HCT116 (cell line): ENCODE measurements around the gene ADGRB3. TPM values are rescaled to one million over a fixed set of nuclear protein-coding genes. Genes with fewer than 3 reads are reported as not detected.

Experiments used
- ATAC-seq: fragments of 200-7000 bp; cut with Tn5 transposase; 2 replicates; pipeline ENCODE4 v1.9.1; 2020; ENCODE audit warnings: mild to moderate bottlenecking, moderate library complexity
- BruUV-seq: library from RNA; stranded (reverse); fragments of 400-500 nt; replicated peaks from 2 replicates; lab custom pipeline; 2021; lab: Mats Ljungman, UMichigan
- CTCF ChIA-PET: fragments of 300-600 bp; sonication (Branson Sonifier 250); formaldehyde crosslinking; loops from one replicate; lab custom pipeline; 2021; ENCODE audit warnings: antibody characterized with exemption; lab: Charles Lee
- POLR2A ChIA-PET: fragments of 300-600, 350-600 bp; sonication (Branson Sonifier 250); formaldehyde crosslinking; loops from one replicate; lab custom pipeline; 2021; ENCODE audit warnings: antibody characterized with exemption; lab: Charles Lee
- RAD21 ChIA-PET, 2 experiments: fragments of 300-600 bp; sonication (Branson Sonifier 250); formaldehyde crosslinking; loops; one replicate each; lab custom pipeline; 2023; ENCODE audit warnings: low total read pairs in 2 of 2; ENCODE audit not compliant: uncharacterized antibody in 2 of 2, unreplicated experiment in 2 of 2, low non-redundant PET in 1 of 2; lab: Charles Lee
- DNase-seq: peaks from one replicate; pipeline ENCODE4 v3.0.0-alpha.2; 2010; ENCODE audit warnings: low read depth, low spot score
- H2AFZ ChIP-seq: fragments of 200-600 bp; shearing (Covaris generic), sonication (generic); 2 replicates; pipeline ENCODE4 v1.6.1; 2017; ENCODE audit warnings: low read depth, mixed run types, mixed read lengths, antibody characterized with exemption, low read length; ENCODE audit not compliant: poor library complexity, severe bottlenecking
- H3K27ac ChIP-seq: 2 replicates; pipeline ENCODE4 v1.5.1; 2012; ENCODE audit warnings: low read depth, low read length
- H3K27me3 ChIP-seq: fragments of 200-600 bp; sonication (generic); 2 replicates; pipeline ENCODE4 v1.6.1; 2016; ENCODE audit warnings: mixed run types, low read length, mixed read lengths; ENCODE audit not compliant: insufficient read depth
- H3K36me3 ChIP-seq, 2 experiments: fragments of 200-500 bp in 1 of 2; fragments of 200-600 bp in 1 of 2; sonication (Bioruptor generic) in 1 of 2; sonication (generic) in 1 of 2; 2 replicates each; pipeline versions ENCODE4 v1.5.1 to v1.6.1; 2014 to 2016; ENCODE audit warnings: low read length in 2 of 2, inconsistent platforms in 1 of 2, mixed read lengths in 1 of 2, mixed run types in 1 of 2; ENCODE audit not compliant: insufficient read depth in 2 of 2, control insufficient read depth in 1 of 2
- H3K4me1 ChIP-seq, 2 experiments: fragments of 200-600 bp in 1 of 2; sonication (generic) in 1 of 2; 2 replicates each; pipeline versions ENCODE4 v1.5.1 to v1.6.1; 2012 to 2017; ENCODE audit warnings: low read length in 2 of 2, inconsistent platforms in 1 of 2, mild to moderate bottlenecking in 1 of 2, mixed read lengths in 1 of 2, mixed run types in 1 of 2, moderate library complexity in 1 of 2; ENCODE audit not compliant: insufficient read depth in 2 of 2, control insufficient read depth in 1 of 2
- H3K4me2 ChIP-seq: fragments of 200-600 bp; sonication (generic); 2 replicates; pipeline ENCODE4 v1.6.1; 2017; ENCODE audit warnings: mixed run types, low read length, mixed read lengths
- H3K4me3 ChIP-seq, 2 experiments: fragments of 200-600 bp in 1 of 2; sonication (generic) in 1 of 2; replicated peaks in 1 of 2; 2 replicates each; pipeline ENCODE4 v1.5.1; 2011 to 2016; ENCODE audit warnings: low read length in 2 of 2, control low read depth in 1 of 2, low read depth in 1 of 2, mild to moderate bottlenecking in 1 of 2, mixed read lengths in 1 of 2, mixed run types in 1 of 2
- H3K79me2 ChIP-seq: fragments of 200-600 bp; sonication (generic); 2 replicates; pipeline ENCODE4 v1.6.1; 2017; ENCODE audit warnings: mild to moderate bottlenecking, mixed run types, low read length, moderate library complexity, mixed read lengths; ENCODE audit not compliant: insufficient read depth
- H3K9ac ChIP-seq: fragments of 200-600 bp; sonication (generic); 2 replicates; pipeline ENCODE4 v1.6.1; 2016; ENCODE audit warnings: low read length, mixed read lengths
- H3K9me2 ChIP-seq: fragments of 200-600 bp; sonication (generic), shearing (Covaris generic); 2 replicates; pipeline ENCODE4 v1.6.1; 2017; ENCODE audit warnings: mixed run types, mild to moderate bottlenecking, moderate library complexity; ENCODE audit not compliant: insufficient read depth
- H3K9me3 ChIP-seq, 2 experiments: fragments of 200-500 bp in 1 of 2; fragments of 200-600 bp in 1 of 2; sonication (Bioruptor generic) in 1 of 2; sonication (generic) in 1 of 2; 2 replicates each; pipeline ENCODE4 v1.6.1; 2014 to 2017; ENCODE audit warnings: low read length in 2 of 2, mixed read lengths in 2 of 2, inconsistent platforms in 1 of 2, low read depth in 1 of 2, mild to moderate bottlenecking in 1 of 2, mixed run types in 1 of 2, moderate library complexity in 1 of 2; ENCODE audit not compliant: control insufficient read depth in 1 of 2, insufficient read depth in 1 of 2
- H4K20me1 ChIP-seq: fragments of 200-600 bp; sonication (generic), shearing (Covaris generic); 2 replicates; pipeline ENCODE4 v1.6.1; 2017; ENCODE audit warnings: mixed run types, mild to moderate bottlenecking, moderate library complexity; ENCODE audit not compliant: insufficient read depth
- CEBPB ChIP-seq: IDR thresholded peaks from 2 replicates; pipeline ENCODE4 v1.6.1; 2012; ENCODE audit warnings: low read depth
- EGR1 ChIP-seq: IDR thresholded peaks from 2 replicates; pipeline ENCODE4 v1.6.1; 2012; ENCODE audit warnings: low read depth
- EZH2 ChIP-seq: fragments of 200-600 bp; sonication (generic); IDR thresholded peaks from 2 replicates; pipeline ENCODE4 v1.6.1; 2017; ENCODE audit warnings: antibody characterized with exemption, mixed run types
- EZH2phosphoT487 ChIP-seq: fragments of 200-600 bp; IDR thresholded peaks from 2 replicates; pipeline ENCODE4 v1.6.1; 2018; ENCODE audit warnings: antibody characterized with exemption, borderline replicate concordance
- FOSL1 ChIP-seq: IDR thresholded peaks from 2 replicates; pipeline ENCODE4 v1.6.1; 2012; ENCODE audit warnings: low read depth
- POLR2A ChIP-seq: IDR thresholded peaks from 2 replicates; pipeline ENCODE4 v1.7.0; 2011; ENCODE audit warnings: borderline replicate concordance; ENCODE audit not compliant: insufficient read depth, insufficient read length; ENCODE audit errors: extremely low read depth
- POLR2AphosphoS5 ChIP-seq: IDR thresholded peaks from 2 replicates; pipeline ENCODE4 v1.6.1; 2011; ENCODE audit warnings: mild to moderate bottlenecking, low read depth, low read length, moderate library complexity
- RAD21 ChIP-seq: IDR thresholded peaks from 2 replicates; pipeline ENCODE4 v1.6.1; 2012; ENCODE audit warnings: low read depth, mild to moderate bottlenecking
- SP1 ChIP-seq: IDR thresholded peaks from 2 replicates; pipeline ENCODE4 v1.6.1; 2012; ENCODE audit warnings: low read depth
- YY1 ChIP-seq: IDR thresholded peaks from 2 replicates; pipeline ENCODE4 v1.6.1; 2011; ENCODE audit warnings: low read length, low read depth, moderate library complexity, mild to moderate bottlenecking; ENCODE audit not compliant: insufficient replicate concordance; ENCODE audit errors: extremely low read depth
- ZFX ChIP-seq: fragments of 450-650 bp; IDR thresholded peaks from 2 replicates; pipeline ENCODE4 v1.6.1; 2017
- ZNF274 ChIP-seq: fragments of 200-500 bp; sonication (Bioruptor generic); IDR thresholded peaks from 2 replicates; pipeline ENCODE4 v1.6.1; 2014; ENCODE audit warnings: mild to moderate bottlenecking, low read depth, low read length, inconsistent platforms
- intact Hi-C: fragments of 100-400 bp; cut with micrococcal nuclease; formaldehyde crosslinking; loops from 2 replicates; pipeline ENCODE4 v1.10.0; 2022
- total RNA-seq: library from RNA; stranded (reverse); gene quantifications from one replicate; pipeline ENCODE4 v1.2.1, GENCODE V29; 2021; ENCODE audit not compliant: unreplicated experiment
- TF ChIP-seq, protein P1 (sequence below), 3 experiments: fragments of 200-600 bp in 1 of 3; sonication (generic) in 1 of 3; IDR thresholded peaks in 2 of 3; conservative IDR thresholded peaks in 1 of 3; 2 replicates each; pipeline ENCODE4 v1.5.1; 2012 to 2017; ENCODE audit warnings: low read depth in 2 of 3, low read length in 2 of 3, antibody characterized with exemption in 1 of 3, borderline replicate concordance in 1 of 3, control low read depth in 1 of 3, mild to moderate bottlenecking in 1 of 3, mixed read lengths in 1 of 3, mixed run types in 1 of 3, moderate library complexity in 1 of 3; ENCODE audit not compliant: insufficient read depth in 1 of 3
- TF ChIP-seq, protein P2 (sequence below): IDR thresholded peaks from 2 replicates; pipeline ENCODE4 v1.6.1; 2011; ENCODE audit warnings: mild to moderate bottlenecking, low read length, moderate library complexity; ENCODE audit not compliant: insufficient replicate concordance; ENCODE audit errors: extremely low read depth
- TF ChIP-seq, protein P3 (sequence below): IDR thresholded peaks from 2 replicates; pipeline ENCODE4 v1.6.1; 2012; ENCODE audit warnings: low read depth
- TF ChIP-seq, protein P4 (sequence below): IDR thresholded peaks from 2 replicates; pipeline ENCODE4 v1.6.1; 2012

ADGRB3 gene
- total RNA-seq, 1 experiment from 2014 or later: not detected

DNA sequence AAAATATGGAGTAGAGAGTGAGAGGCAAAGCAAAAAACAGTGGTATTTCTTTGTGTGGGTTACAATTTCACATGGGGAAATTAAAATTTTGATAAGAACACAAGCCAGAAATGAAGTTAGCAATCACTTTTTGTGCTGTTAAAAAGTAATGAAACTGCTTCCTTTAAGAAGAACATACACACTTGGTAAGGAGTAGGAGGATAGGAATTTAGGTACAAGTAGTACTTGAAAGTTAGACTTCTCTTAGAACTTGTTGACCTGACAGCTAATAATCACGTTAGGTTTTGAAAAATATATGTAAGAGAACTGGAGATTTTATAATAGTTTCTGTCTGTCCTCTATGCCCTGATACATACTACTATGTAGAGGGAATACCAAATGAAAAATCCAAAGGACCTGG, 260.8 kb downstream of the ADGRB3 start:
- Histone ChIP-seq H3K36me3 (no peaks in the 10 kb centered on the region), H3K79me2 (no peaks in the 10 kb centered on the region), H3K27me3 (no peaks in the 10 kb centered on the region), H3K27ac (no peak overlapping the region), H3K4me3 (no peak overlapping the region), H3K9ac (no peak overlapping the region), H3K9me3 (peaks cover 6% of the 10 kb centered on the region in 2 experiments; a peak in 2 of 4 replicates), H2AFZ (no peak overlapping the region), H3K4me2 (no peak overlapping the region), H3K4me1 (no peaks in the 10 kb centered on the region), H4K20me1 (no peaks in the 10 kb centered on the region), H3K9me2 (no peaks in the 10 kb centered on the region)
- intact Hi-C loops: no loop called here
- BruUV-seq: no TSS peak
- RAD21 ChIA-PET: no interaction called here
- no peak for DNase-seq
- CTCF ChIA-PET: no interaction called here
- ATAC-seq: no peak
- TF ChIP-seq ZFX (no peak), EZH2 (no peak), ZNF274 (no peak), SP1 (no peak), EGR1 (no peak), FOSL1 (no peak), CEBPB (no peak), EZH2phosphoT487 (no peak), POLR2A (no peak), RAD21 (no peak), POLR2AphosphoS5 (no peak), YY1 (no peak)
- TF ChIP-seq, protein P1, sequence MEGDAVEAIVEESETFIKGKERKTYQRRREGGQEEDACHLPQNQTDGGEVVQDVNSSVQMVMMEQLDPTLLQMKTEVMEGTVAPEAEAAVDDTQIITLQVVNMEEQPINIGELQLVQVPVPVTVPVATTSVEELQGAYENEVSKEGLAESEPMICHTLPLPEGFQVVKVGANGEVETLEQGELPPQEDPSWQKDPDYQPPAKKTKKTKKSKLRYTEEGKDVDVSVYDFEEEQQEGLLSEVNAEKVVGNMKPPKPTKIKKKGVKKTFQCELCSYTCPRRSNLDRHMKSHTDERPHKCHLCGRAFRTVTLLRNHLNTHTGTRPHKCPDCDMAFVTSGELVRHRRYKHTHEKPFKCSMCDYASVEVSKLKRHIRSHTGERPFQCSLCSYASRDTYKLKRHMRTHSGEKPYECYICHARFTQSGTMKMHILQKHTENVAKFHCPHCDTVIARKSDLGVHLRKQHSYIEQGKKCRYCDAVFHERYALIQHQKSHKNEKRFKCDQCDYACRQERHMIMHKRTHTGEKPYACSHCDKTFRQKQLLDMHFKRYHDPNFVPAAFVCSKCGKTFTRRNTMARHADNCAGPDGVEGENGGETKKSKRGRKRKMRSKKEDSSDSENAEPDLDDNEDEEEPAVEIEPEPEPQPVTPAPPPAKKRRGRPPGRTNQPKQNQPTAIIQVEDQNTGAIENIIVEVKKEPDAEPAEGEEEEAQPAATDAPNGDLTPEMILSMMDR (IDR thresholded peaks at IDR 0.05 in 2 of 3, conservative IDR thresholded peaks at IDR 0.05 in 1 of 3; ENCODE audit: borderline replicate concordance in 1 of 3, insufficient read depth in 1 of 3, low read depth in 2 of 3, low read length in 2 of 3): no peak
- TF ChIP-seq, protein P2, sequence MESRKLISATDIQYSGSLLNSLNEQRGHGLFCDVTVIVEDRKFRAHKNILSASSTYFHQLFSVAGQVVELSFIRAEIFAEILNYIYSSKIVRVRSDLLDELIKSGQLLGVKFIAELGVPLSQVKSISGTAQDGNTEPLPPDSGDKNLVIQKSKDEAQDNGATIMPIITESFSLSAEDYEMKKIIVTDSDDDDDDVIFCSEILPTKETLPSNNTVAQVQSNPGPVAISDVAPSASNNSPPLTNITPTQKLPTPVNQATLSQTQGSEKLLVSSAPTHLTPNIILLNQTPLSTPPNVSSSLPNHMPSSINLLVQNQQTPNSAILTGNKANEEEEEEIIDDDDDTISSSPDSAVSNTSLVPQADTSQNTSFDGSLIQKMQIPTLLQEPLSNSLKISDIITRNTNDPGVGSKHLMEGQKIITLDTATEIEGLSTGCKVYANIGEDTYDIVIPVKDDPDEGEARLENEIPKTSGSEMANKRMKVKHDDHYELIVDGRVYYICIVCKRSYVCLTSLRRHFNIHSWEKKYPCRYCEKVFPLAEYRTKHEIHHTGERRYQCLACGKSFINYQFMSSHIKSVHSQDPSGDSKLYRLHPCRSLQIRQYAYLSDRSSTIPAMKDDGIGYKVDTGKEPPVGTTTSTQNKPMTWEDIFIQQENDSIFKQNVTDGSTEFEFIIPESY: no peak
- TF ChIP-seq, protein P3, sequence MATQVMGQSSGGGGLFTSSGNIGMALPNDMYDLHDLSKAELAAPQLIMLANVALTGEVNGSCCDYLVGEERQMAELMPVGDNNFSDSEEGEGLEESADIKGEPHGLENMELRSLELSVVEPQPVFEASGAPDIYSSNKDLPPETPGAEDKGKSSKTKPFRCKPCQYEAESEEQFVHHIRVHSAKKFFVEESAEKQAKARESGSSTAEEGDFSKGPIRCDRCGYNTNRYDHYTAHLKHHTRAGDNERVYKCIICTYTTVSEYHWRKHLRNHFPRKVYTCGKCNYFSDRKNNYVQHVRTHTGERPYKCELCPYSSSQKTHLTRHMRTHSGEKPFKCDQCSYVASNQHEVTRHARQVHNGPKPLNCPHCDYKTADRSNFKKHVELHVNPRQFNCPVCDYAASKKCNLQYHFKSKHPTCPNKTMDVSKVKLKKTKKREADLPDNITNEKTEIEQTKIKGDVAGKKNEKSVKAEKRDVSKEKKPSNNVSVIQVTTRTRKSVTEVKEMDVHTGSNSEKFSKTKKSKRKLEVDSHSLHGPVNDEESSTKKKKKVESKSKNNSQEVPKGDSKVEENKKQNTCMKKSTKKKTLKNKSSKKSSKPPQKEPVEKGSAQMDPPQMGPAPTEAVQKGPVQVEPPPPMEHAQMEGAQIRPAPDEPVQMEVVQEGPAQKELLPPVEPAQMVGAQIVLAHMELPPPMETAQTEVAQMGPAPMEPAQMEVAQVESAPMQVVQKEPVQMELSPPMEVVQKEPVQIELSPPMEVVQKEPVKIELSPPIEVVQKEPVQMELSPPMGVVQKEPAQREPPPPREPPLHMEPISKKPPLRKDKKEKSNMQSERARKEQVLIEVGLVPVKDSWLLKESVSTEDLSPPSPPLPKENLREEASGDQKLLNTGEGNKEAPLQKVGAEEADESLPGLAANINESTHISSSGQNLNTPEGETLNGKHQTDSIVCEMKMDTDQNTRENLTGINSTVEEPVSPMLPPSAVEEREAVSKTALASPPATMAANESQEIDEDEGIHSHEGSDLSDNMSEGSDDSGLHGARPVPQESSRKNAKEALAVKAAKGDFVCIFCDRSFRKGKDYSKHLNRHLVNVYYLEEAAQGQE: no peak
- TF ChIP-seq, protein P4, sequence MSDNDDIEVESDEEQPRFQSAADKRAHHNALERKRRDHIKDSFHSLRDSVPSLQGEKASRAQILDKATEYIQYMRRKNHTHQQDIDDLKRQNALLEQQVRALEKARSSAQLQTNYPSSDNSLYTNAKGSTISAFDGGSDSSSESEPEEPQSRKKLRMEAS: no peak
- POLR2A ChIA-PET: no interaction called here
